ENCODE results near the gene MEGF6.

Gene MEGF6

DNA sequence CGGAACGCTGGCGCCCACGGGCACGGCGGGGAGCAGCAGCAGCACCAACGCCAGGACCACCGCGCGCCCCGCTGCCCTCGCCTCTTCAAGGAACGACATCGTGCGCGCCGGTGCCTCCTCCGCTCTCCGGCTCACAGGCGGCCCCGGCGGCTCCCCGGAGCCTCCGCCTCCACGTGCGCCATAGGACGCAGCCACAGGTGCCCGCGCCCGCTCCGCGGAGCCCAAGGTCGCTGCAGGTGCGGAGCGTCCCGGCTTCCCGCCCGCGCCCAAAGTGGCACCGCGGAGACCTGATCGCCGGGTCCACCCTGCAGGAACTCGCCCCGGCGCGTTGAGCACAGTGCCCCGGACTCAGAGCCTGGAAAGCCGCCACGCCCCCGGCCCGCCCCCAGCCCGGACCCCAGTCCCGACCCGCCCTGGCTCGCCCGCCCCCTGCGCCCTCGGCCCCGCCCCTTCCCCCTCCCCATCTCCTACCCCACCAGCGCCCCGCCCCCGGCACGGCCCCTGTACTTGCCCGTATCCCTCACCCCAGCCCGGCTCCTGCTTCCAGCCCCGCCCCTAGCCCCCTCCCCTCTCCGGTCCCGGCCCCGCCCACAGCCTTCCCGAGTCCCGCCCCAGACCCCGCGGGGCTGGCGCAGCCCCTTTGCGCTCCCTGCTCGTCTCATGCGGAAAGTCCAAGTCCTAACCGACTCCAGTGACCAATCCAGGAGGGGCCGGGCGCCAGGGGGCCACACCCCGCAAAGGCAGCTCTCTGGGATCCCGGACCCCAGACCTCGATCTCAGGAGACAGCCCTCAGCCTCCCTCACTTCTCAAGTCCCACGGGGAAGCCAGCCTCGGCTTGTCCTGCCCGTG is at the start of gene MEGF6:
Gene MEGF6, minus strand, starts transcription at position 339 of the 850 bp plus-strand sequence. Its CDS starts 240 bp downstream, at position 99.
- peak; percentile 70 for DNase-seq (ENCODE audit: low spot score)
- TF ChIP-seq CTCF (IDR thresholded peaks at IDR 0.05; ENCODE audit: borderline replicate concordance, control extremely low read depth, extremely low read depth, insufficient read depth, missing control alignments), result no peak
- in situ Hi-C loops (cut with MboI; ENCODE audit: low sequenced_read_pairs, unreplicated experiment), result no loop called here

DNA sequence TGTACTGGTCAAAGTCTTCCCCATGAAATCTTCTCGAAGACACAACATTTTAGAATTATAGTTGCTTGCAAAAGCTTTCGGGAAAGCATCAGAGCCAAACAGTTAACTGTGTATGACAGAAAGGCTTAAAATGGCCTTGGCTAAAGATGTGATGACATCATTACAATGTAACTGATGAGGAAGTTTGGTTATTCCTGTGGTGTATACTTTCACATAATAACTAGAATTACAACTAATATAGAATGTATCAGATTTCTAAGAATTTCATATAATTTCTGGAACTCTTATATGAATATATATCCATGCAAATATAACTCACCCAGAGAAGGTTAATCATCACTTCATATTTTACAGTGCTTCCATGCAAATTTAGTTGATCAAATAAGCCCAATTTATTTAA is 49.4 kb upstream of the MEGF6 start:
- DNase-seq (ENCODE audit: low spot score), result no peak
- no peak for TF ChIP-seq CTCF (IDR thresholded peaks at IDR 0.05; ENCODE audit: borderline replicate concordance, control extremely low read depth, extremely low read depth, insufficient read depth, missing control alignments)
- in situ Hi-C loops (cut with MboI; ENCODE audit: low sequenced_read_pairs, unreplicated experiment), result no loop called here

- no peak for DNase-seq (ENCODE audit: low spot score)
- in situ Hi-C loops (cut with MboI; ENCODE audit: low sequenced_read_pairs, unreplicated experiment), result no loop called here
- TF ChIP-seq CTCF (IDR thresholded peaks at IDR 0.05; ENCODE audit: borderline replicate concordance, control extremely low read depth, extremely low read depth, insufficient read depth, missing control alignments), result no peak
Observed at GRCh38 chr1:3659093-3659492, 47.8 kb upstream of the MEGF6 start.

DNA sequence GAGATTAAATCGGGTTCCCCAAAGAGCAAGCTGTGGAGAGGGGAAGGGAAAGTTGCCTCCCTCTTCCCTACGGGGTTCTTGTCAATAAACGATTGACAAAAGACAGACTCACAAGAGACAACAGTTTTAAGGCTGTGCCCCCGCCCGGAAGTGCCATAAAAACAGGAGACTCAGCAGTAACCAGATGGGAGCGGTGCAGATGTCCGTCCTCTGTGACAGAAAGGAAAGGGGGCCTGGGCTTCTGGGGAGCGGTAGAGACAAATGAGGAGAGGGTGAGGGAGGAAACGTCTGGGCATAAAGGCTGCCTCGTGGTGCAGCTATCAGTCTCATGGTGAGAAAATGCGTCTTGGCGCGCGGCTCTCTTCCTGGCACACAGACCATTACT is 46.9 kb upstream of the MEGF6 start:
- in situ Hi-C loops (cut with MboI; ENCODE audit: low sequenced_read_pairs, unreplicated experiment), result no loop called here
- no peak for DNase-seq (ENCODE audit: low spot score)
- TF ChIP-seq CTCF (IDR thresholded peaks at IDR 0.05; ENCODE audit: borderline replicate concordance, control extremely low read depth, extremely low read depth, insufficient read depth, missing control alignments), result no peak

- no peak for TF ChIP-seq CTCF (IDR thresholded peaks at IDR 0.05; ENCODE audit: borderline replicate concordance, control extremely low read depth, extremely low read depth, insufficient read depth, missing control alignments)
- DNase-seq (ENCODE audit: low spot score), result no peak
- in situ Hi-C loops (cut with MboI; ENCODE audit: low sequenced_read_pairs, unreplicated experiment), result no loop called here
Observed at GRCh38 chr1:3657578-3658230, 46.4 kb upstream of the MEGF6 start.

- DNase-seq (ENCODE audit: low spot score), result no peak
- in situ Hi-C loops (cut with MboI; ENCODE audit: low sequenced_read_pairs, unreplicated experiment), result no loop called here
- TF ChIP-seq CTCF (IDR thresholded peaks at IDR 0.05; ENCODE audit: borderline replicate concordance, control extremely low read depth, extremely low read depth, insufficient read depth, missing control alignments), result no peak
Observed at GRCh38 chr1:3657096-3657475, 45.8 kb upstream of the MEGF6 start.
